SK-N-SH (cell line): ENCODE results near the gene CREB5. TPM values are rescaled to one million over a fixed set of nuclear protein-coding genes. Genes with fewer than 3 reads are reported as not detected.

Experiments used
- CTCF ChIA-PET: fragments of 300-600, 350-600 bp; formaldehyde crosslinking; extraction: SDS; loops from one replicate; lab custom pipeline; 2021; lab: Yijun Ruan, JAX
- POLR2A ChIA-PET: fragments of 350-600 bp; sonication (Branson Sonifier 250); formaldehyde crosslinking; extraction: SDS; loops from one replicate; lab custom pipeline; 2020; ENCODE audit warnings: antibody characterized with exemption, inconsistent platforms; lab: Yijun Ruan, JAX
- DNase-seq: peaks from one replicate; pipeline ENCODE4 v3.0.0; 2012
- H2AFZ ChIP-seq: fragments of 200-600 bp; sonication (generic); 2 replicates; pipeline ENCODE4 v1.8.1; 2016; ENCODE audit warnings: antibody characterized with exemption, mild to moderate bottlenecking, low read depth
- H3F3A ChIP-seq: fragments of 200-600 bp; sonication (generic); replicated peaks from 2 replicates; pipeline ENCODE3; 2016; ENCODE audit warnings: antibody characterized with exemption, mild to moderate bottlenecking; ENCODE audit not compliant: insufficient read depth
- H3K27ac ChIP-seq, 2 experiments: fragments of 200-500 bp in 1 of 2; fragments of 200-600 bp in 1 of 2; sonication (Bioruptor generic) in 1 of 2; sonication (generic), shearing (Covaris generic) in 1 of 2; 2 replicates each; pipeline versions ENCODE4 v1.5.1 to v1.6.1; 2014 to 2016; ENCODE audit warnings: low read depth in 2 of 2, inconsistent platforms in 1 of 2, low read length in 1 of 2, mild to moderate bottlenecking in 1 of 2, mixed read lengths in 1 of 2
- H3K27me3 ChIP-seq: fragments of 200-600 bp; sonication (generic), shearing (Covaris generic); 2 replicates; pipeline ENCODE4 v1.6.1; 2016; ENCODE audit warnings: mixed run types; ENCODE audit not compliant: insufficient read depth
- H3K36me3 ChIP-seq, 2 experiments: fragments of 200-500 bp in 1 of 2; fragments of 200-600 bp in 1 of 2; sonication (Bioruptor generic) in 1 of 2; sonication (generic) in 1 of 2; replicated peaks in 1 of 2; 2 replicates each; pipeline versions ENCODE3 to v1.5.1; 2014 to 2016; ENCODE audit warnings: low read length in 1 of 2, mild to moderate bottlenecking in 1 of 2; ENCODE audit not compliant: insufficient read depth in 2 of 2, control insufficient read depth in 1 of 2
- H3K4me1 ChIP-seq, 2 experiments: fragments of 200-500 bp in 1 of 2; fragments of 200-600 bp in 1 of 2; sonication (Bioruptor generic) in 1 of 2; sonication (generic), shearing (Covaris generic) in 1 of 2; 2 replicates each; pipeline versions ENCODE4 v1.5.1 to v1.6.1; 2014 to 2016; ENCODE audit warnings: low read depth in 1 of 2, low read length in 1 of 2, mixed run types in 1 of 2; ENCODE audit not compliant: insufficient read depth in 2 of 2, control insufficient read depth in 1 of 2
- H3K4me2 ChIP-seq: fragments of 200-600 bp; sonication (generic), shearing (Covaris generic); 2 replicates; pipeline ENCODE4 v1.6.1; 2017; ENCODE audit warnings: mixed run types
- H3K4me3 ChIP-seq, 2 experiments: fragments of 200-500 bp in 1 of 2; fragments of 200-600 bp in 1 of 2; sonication (Bioruptor generic) in 1 of 2; sonication (generic), shearing (Covaris generic) in 1 of 2; 2 replicates each; pipeline versions ENCODE4 v1.5.1 to v1.8.1; 2014 to 2016; ENCODE audit warnings: low read depth in 2 of 2, inconsistent platforms in 1 of 2, low read length in 1 of 2, mild to moderate bottlenecking in 1 of 2, mixed read lengths in 1 of 2, moderate library complexity in 1 of 2
- H3K79me2 ChIP-seq: fragments of 200-600 bp; sonication (generic); 2 replicates; pipeline ENCODE4 v1.8.1; 2017; ENCODE audit warnings: mild to moderate bottlenecking; ENCODE audit not compliant: insufficient read depth
- H3K9ac ChIP-seq: fragments of 200-600 bp; sonication (generic); 2 replicates; pipeline ENCODE4 v1.6.1; 2017; ENCODE audit warnings: mixed run types
- H3K9me2 ChIP-seq: fragments of 200-600 bp; sonication (generic); 2 replicates; pipeline ENCODE4 v1.6.1; 2017; ENCODE audit warnings: mixed run types
- H3K9me3 ChIP-seq: fragments of 200-600 bp; sonication (generic); 2 replicates; pipeline ENCODE4 v1.6.1; 2017; ENCODE audit warnings: mixed run types, mild to moderate bottlenecking, moderate library complexity
- H4K20me1 ChIP-seq: fragments of 200-600 bp; sonication (generic); 2 replicates; pipeline ENCODE4 v1.6.1; 2017; ENCODE audit warnings: mild to moderate bottlenecking, mixed run types; ENCODE audit not compliant: insufficient read depth
- ELF1 ChIP-seq: IDR thresholded peaks from 2 replicates; pipeline ENCODE4 v1.4.0; 2012
- EZH2phosphoT487 ChIP-seq: fragments of 200-600 bp; sonication (generic); IDR thresholded peaks from 2 replicates; pipeline ENCODE4 v1.6.1; 2017; ENCODE audit warnings: low read depth, mixed run types, mild to moderate bottlenecking, antibody characterized with exemption, moderate library complexity, borderline replicate concordance
- FOSL2 ChIP-seq: IDR thresholded peaks from 2 replicates; pipeline ENCODE4 v1.4.0; 2012; ENCODE audit warnings: low read depth, mild to moderate bottlenecking, moderate library complexity, borderline replicate concordance
- FOXM1 ChIP-seq: IDR thresholded peaks from 2 replicates; pipeline ENCODE4 v1.4.0; 2012; ENCODE audit warnings: low read depth, mild to moderate bottlenecking
- GABPA ChIP-seq: IDR thresholded peaks from 2 replicates; pipeline ENCODE4 v1.4.0; 2012; ENCODE audit warnings: low read depth, mild to moderate bottlenecking
- MXI1 ChIP-seq: IDR thresholded peaks from 2 replicates; pipeline ENCODE4 v1.6.1; 2012; ENCODE audit warnings: mild to moderate bottlenecking, low read depth, low read length, improper control_type of control experiment
- NRF1 ChIP-seq: IDR thresholded peaks from 2 replicates; pipeline ENCODE4 v1.6.1; 2012; ENCODE audit warnings: low read depth, mild to moderate bottlenecking, low read length
- RAD21 ChIP-seq: IDR thresholded peaks from 2 replicates; pipeline ENCODE4 v1.6.1; 2012; ENCODE audit warnings: mild to moderate bottlenecking, low read length
- RFX5 ChIP-seq: IDR thresholded peaks from 2 replicates; pipeline ENCODE4 v1.6.1; 2012; ENCODE audit warnings: mild to moderate bottlenecking, improper control_type of control experiment, low read length
- RXRA ChIP-seq: IDR thresholded peaks from 2 replicates; pipeline ENCODE4 v1.4.0; 2012; ENCODE audit warnings: low read depth, mild to moderate bottlenecking, borderline replicate concordance
- SIN3A ChIP-seq: IDR thresholded peaks from 2 replicates; pipeline ENCODE4 v1.6.1; 2012; ENCODE audit warnings: low read depth, mild to moderate bottlenecking, low read length, moderate library complexity, borderline replicate concordance
- SMC3 ChIP-seq: IDR thresholded peaks from 2 replicates; pipeline ENCODE4 v1.6.1; 2012; ENCODE audit warnings: low read depth, low read length, improper control_type of control experiment
- TAF1 ChIP-seq: IDR thresholded peaks from 2 replicates; pipeline ENCODE4 v1.6.1; 2012; ENCODE audit warnings: low read depth, mild to moderate bottlenecking, low read length, moderate library complexity, borderline replicate concordance
- TCF12 ChIP-seq: IDR thresholded peaks from 2 replicates; pipeline ENCODE4 v1.4.0; 2012
- TEAD4 ChIP-seq: IDR thresholded peaks from 2 replicates; pipeline ENCODE4 v1.4.0; 2012; ENCODE audit warnings: mild to moderate bottlenecking, borderline replicate concordance; ENCODE audit not compliant: insufficient read depth
- WGBS: methylation state at CpG from one replicate; pipeline ENCODE4 v1.1.6; 2017; ENCODE audit warnings: low lambda C conversion rate; 5-methylcytosine and 5-hydroxymethylcytosine counted together
- polyA plus RNA-seq, 3 experiments: library from polyadenylated mRNA; depleted of rRNA; stranded (reverse); fragments of >200 nt; gene quantifications; 2 replicates each; pipeline ENCODE4 v1.2.3, GENCODE V29; 2012
- TF ChIP-seq, protein P1 (sequence below): IDR thresholded peaks from 2 replicates; pipeline ENCODE4 v1.4.0; 2012; ENCODE audit warnings: low read depth
- TF ChIP-seq, protein P2 (sequence below): fragments of 200-600 bp; sonication (generic); IDR thresholded peaks from 2 replicates; pipeline ENCODE4 v1.6.1; 2017; ENCODE audit warnings: antibody characterized with exemption, mild to moderate bottlenecking, moderate library complexity
- TF ChIP-seq, protein P3 (sequence below): IDR thresholded peaks from 2 replicates; pipeline ENCODE4 v1.4.0; 2012; ENCODE audit warnings: low read depth, borderline replicate concordance
- TF ChIP-seq, protein P4 (sequence below): IDR thresholded peaks from 2 replicates; pipeline ENCODE4 v1.4.0; 2012; ENCODE audit warnings: low read depth, borderline replicate concordance
- TF ChIP-seq, protein P5 (sequence below): IDR thresholded peaks from 2 replicates; pipeline ENCODE4; 2012
- TF ChIP-seq, protein P6 (sequence below): fragments of 150-350 bp; IDR thresholded peaks from 2 replicates; pipeline ENCODE4 v1.6.1; 2016; ENCODE audit warnings: mild to moderate bottlenecking, low read depth, low read length

The CREB5 gene
- polyA plus RNA-seq, 1 of the 3 experiments (the other 2 are of a cell fraction) = 19.3 TPM

DNA sequence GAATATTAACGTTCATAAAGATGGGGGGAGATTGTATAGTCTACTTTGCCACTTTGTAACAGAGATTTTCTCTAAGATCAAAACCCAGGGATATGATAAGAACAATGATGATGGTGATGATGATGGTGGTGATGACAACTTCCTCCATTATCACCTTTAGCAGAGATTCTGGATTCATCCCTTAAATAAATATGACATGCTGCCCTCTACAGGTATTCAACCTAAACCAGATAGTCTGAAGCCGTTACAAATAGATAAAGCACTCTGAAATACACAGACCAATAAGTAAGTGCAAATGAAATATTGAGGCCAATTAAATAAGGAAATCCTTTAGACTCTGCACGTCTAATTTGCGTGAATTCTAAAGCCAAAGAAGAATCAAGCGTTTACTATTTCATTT, 211.5 kb downstream of the CREB5 start:
- no peaks in the 10 kb centered on the region for H4K20me1 ChIP-seq
- H3K4me1 ChIP-seq = peaks cover 0 to 12% of the 10 kb centered on the region in 2 experiments; a peak in 2 of 4 replicates
- no peak overlapping the region for H3K4me3 ChIP-seq
- no peaks in the 10 kb centered on the region for H3K27me3 ChIP-seq
- DNase-seq = peak; percentile 11
- H3K4me2 ChIP-seq = 0 out of 2 replicates have a peak overlapping the region, but pooled peaks have one; percentile 38
- no peaks in the 10 kb centered on the region for H3K9me2 ChIP-seq
- CTCF ChIA-PET = interaction anchor here (1.0 to 3.5 kb wide), 8 partner anchors 9 to 327 kb away, joined by 3 to 24 read pairs (median 5); no protein-coding TSS in a partner anchor
- POLR2A ChIA-PET = no interaction called here
- H3K27ac ChIP-seq = peak overlapping the region in 1 of 2 experiments; percentile 12; a peak in 1 of 4 replicates
- no peak overlapping the region for H3K9ac ChIP-seq
- no peaks in the 10 kb centered on the region for H3K36me3 ChIP-seq
- H3K9me3 ChIP-seq = no peaks in the 10 kb centered on the region
- no peaks in the 10 kb centered on the region for H3F3A ChIP-seq
- H2AFZ ChIP-seq = no peak overlapping the region
- H3K79me2 ChIP-seq = no peaks in the 10 kb centered on the region
- TF ChIP-seq SMC3 (peak; percentile 56), RAD21 (peak; percentile 83)
- TF ChIP-seq, protein P1, sequence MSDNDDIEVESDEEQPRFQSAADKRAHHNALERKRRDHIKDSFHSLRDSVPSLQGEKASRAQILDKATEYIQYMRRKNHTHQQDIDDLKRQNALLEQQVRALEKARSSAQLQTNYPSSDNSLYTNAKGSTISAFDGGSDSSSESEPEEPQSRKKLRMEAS = no peak
- TF ChIP-seq, protein P2, sequence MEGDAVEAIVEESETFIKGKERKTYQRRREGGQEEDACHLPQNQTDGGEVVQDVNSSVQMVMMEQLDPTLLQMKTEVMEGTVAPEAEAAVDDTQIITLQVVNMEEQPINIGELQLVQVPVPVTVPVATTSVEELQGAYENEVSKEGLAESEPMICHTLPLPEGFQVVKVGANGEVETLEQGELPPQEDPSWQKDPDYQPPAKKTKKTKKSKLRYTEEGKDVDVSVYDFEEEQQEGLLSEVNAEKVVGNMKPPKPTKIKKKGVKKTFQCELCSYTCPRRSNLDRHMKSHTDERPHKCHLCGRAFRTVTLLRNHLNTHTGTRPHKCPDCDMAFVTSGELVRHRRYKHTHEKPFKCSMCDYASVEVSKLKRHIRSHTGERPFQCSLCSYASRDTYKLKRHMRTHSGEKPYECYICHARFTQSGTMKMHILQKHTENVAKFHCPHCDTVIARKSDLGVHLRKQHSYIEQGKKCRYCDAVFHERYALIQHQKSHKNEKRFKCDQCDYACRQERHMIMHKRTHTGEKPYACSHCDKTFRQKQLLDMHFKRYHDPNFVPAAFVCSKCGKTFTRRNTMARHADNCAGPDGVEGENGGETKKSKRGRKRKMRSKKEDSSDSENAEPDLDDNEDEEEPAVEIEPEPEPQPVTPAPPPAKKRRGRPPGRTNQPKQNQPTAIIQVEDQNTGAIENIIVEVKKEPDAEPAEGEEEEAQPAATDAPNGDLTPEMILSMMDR = peak; percentile 24
- 73% methylated on average over 5 of the region's 5 CpGs for WGBS

DNA sequence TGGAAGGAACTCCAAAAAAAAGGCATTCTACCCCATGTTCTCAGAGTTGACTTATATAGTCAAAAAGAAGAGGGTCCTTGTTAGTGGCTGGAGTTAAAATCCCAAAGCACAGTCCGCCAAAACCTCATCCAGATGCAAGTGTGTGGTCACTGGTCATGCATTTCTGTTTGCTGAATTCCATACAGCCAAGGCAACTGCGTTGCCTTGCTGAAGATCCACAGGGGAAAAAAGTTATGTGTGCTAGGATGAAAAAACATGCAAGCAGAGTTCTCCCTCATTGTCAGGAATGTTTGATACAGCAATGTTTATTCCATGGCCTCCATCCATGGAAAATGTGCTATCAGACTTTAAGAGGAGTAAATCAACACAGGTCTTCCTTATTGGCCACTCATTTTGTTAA, 213.1 kb downstream of the CREB5 start:
- Histone ChIP-seq H3K9me3 (no peaks in the 10 kb centered on the region), H3K27me3 (no peaks in the 10 kb centered on the region), H3K4me2 (no peak overlapping the region), H3K9me2 (no peaks in the 10 kb centered on the region), H4K20me1 (no peaks in the 10 kb centered on the region), H3K4me3 (no peak overlapping the region), H3K36me3 (no peaks in the 10 kb centered on the region), H3K27ac (no peak overlapping the region), H2AFZ (no peak overlapping the region), H3F3A (no peaks in the 10 kb centered on the region), H3K79me2 (no peaks in the 10 kb centered on the region), H3K9ac (no peak overlapping the region), H3K4me1 (peaks cover 3 to 8% of the 10 kb centered on the region in 2 experiments; a peak in 2 of 4 replicates)
- CTCF ChIA-PET = interaction anchor here (1.4 to 3.5 kb wide), 3 partner anchors 237 to 326 kb away, joined by 6 to 24 read pairs (median 6); no protein-coding TSS in a partner anchor
- DNase-seq = no peak
- POLR2A ChIA-PET = no interaction called here
- 56% methylated on average over 2 of the region's 2 CpGs for WGBS
- no peak for TF ChIP-seq SIN3A
- TF ChIP-seq, protein P3, sequence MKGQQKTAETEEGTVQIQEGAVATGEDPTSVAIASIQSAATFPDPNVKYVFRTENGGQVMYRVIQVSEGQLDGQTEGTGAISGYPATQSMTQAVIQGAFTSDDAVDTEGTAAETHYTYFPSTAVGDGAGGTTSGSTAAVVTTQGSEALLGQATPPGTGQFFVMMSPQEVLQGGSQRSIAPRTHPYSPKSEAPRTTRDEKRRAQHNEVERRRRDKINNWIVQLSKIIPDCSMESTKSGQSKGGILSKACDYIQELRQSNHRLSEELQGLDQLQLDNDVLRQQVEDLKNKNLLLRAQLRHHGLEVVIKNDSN = no peak
- no peak for TF ChIP-seq GABPA
- no peak for TF ChIP-seq ELF1
- TF ChIP-seq, protein P4, sequence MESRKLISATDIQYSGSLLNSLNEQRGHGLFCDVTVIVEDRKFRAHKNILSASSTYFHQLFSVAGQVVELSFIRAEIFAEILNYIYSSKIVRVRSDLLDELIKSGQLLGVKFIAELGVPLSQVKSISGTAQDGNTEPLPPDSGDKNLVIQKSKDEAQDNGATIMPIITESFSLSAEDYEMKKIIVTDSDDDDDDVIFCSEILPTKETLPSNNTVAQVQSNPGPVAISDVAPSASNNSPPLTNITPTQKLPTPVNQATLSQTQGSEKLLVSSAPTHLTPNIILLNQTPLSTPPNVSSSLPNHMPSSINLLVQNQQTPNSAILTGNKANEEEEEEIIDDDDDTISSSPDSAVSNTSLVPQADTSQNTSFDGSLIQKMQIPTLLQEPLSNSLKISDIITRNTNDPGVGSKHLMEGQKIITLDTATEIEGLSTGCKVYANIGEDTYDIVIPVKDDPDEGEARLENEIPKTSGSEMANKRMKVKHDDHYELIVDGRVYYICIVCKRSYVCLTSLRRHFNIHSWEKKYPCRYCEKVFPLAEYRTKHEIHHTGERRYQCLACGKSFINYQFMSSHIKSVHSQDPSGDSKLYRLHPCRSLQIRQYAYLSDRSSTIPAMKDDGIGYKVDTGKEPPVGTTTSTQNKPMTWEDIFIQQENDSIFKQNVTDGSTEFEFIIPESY = no peak
- TF ChIP-seq EZH2phosphoT487 = no peak
- TF ChIP-seq FOXM1 = no peak
- TF ChIP-seq, protein P5, sequence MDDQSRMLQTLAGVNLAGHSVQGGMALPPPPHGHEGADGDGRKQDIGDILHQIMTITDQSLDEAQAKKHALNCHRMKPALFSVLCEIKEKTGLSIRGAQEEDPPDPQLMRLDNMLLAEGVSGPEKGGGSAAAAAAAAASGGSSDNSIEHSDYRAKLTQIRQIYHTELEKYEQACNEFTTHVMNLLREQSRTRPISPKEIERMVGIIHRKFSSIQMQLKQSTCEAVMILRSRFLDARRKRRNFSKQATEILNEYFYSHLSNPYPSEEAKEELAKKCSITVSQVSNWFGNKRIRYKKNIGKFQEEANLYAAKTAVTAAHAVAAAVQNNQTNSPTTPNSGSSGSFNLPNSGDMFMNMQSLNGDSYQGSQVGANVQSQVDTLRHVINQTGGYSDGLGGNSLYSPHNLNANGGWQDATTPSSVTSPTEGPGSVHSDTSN = no peak
- TF ChIP-seq MXI1 = no peak
- TF ChIP-seq, protein P1 = no peak
- TF ChIP-seq RFX5 = no peak
- TF ChIP-seq NRF1 = no peak
- no peak for TF ChIP-seq TCF12
- no peak for TF ChIP-seq TAF1
- TF ChIP-seq TEAD4 = no peak
- TF ChIP-seq RXRA = no peak
- no peak for TF ChIP-seq FOSL2
- TF ChIP-seq, protein P6, sequence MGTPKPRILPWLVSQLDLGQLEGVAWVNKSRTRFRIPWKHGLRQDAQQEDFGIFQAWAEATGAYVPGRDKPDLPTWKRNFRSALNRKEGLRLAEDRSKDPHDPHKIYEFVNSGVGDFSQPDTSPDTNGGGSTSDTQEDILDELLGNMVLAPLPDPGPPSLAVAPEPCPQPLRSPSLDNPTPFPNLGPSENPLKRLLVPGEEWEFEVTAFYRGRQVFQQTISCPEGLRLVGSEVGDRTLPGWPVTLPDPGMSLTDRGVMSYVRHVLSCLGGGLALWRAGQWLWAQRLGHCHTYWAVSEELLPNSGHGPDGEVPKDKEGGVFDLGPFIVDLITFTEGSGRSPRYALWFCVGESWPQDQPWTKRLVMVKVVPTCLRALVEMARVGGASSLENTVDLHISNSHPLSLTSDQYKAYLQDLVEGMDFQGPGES = no peak
